ENCODE data around the gene GREB1L.

The GREB1L gene

GRCh38 chr18:21489119-21489750, 247.2 kb downstream of the GREB1L start:
- DNase-seq (ENCODE audit: low read depth), result no peak

- no peak for DNase-seq (ENCODE audit: low read depth)
These were observed 248.0 kb downstream of the GREB1L start for GRCh38 chr18:21489919-21490495.

- DNase-seq (ENCODE audit: low read depth), result no peak
These were observed 248.7 kb downstream of the GREB1L start for GRCh38 chr18:21490748-21491147.

DNA sequence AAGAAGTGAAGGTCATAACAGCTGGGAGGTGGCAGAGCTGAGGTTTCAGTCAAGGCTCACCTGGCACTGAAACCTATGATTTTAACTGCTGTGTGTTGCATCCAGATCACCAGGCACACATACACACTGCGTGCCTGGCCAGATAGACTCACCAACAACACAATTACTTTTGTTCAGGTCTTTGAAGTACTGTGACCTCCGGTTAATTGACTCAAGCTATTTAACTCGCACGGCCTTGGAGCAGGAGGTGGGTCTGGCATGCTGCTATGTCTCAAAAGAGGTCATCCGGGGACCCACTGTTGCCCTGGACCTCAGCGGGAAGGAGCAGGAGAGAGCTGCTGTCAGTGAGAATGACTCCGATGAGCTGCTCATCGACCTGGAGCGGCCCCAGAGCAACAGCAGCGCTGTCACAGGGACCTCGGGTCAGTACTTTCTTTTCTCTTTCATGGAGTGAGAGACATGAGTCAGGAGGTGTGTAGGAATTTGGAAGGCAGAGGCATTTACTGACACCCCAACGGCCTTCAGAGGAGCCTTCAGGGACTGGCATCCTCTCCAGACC, 254.3 kb downstream of the GREB1L start:
- DNase-seq (ENCODE audit: low read depth), result no peak

- no peak for DNase-seq (ENCODE audit: low read depth)
These were observed 258.0 kb downstream of the GREB1L start for GRCh38 chr18:21499997-21500396.

- no peak for DNase-seq (ENCODE audit: low read depth)
These were observed 260.6 kb downstream of the GREB1L start for GRCh38 chr18:21502661-21503060.

- DNase-seq (ENCODE audit: low read depth), result no peak
These were observed 266.1 kb downstream of the GREB1L start for GRCh38 chr18:21507913-21508701.

- no peak for DNase-seq (ENCODE audit: low read depth)
These were observed 267.0 kb downstream of the GREB1L start for GRCh38 chr18:21509062-21509461.

DNA sequence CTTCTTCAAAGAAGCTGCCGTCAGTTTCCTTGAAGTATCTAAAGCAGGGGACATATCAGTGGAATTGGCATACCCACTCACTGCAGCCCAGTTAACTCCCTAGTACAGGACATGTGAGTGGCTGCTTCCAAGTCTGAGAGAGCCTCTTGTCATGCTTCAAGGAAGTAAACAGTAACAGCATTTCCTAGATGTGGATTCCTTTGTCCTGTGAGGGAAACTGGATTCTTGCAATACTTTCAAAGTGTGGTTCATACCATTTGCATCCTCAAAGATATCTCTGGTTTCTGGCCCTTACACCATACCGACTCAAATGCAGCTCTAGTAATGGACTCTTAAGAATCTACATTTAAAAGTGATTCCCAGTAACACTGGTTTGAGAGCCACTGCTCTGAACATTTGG, 271.3 kb downstream of the GREB1L start:
- DNase-seq (ENCODE audit: low read depth), result no peak

GRCh38 chr18:21513741-21514140, 271.7 kb downstream of the GREB1L start:
- DNase-seq (ENCODE audit: low read depth), result no peak

- no peak for DNase-seq (ENCODE audit: low read depth)
These were observed 280.5 kb downstream of the GREB1L start for GRCh38 chr18:21522530-21522929.

GRCh38 chr18:21525916-21526315, 283.9 kb downstream of the GREB1L start:
- DNase-seq (ENCODE audit: low read depth), result no peak

- no peak for DNase-seq (ENCODE audit: low read depth)
These were observed 284.4 kb downstream of the GREB1L start for GRCh38 chr18:21526463-21526862.

DNA sequence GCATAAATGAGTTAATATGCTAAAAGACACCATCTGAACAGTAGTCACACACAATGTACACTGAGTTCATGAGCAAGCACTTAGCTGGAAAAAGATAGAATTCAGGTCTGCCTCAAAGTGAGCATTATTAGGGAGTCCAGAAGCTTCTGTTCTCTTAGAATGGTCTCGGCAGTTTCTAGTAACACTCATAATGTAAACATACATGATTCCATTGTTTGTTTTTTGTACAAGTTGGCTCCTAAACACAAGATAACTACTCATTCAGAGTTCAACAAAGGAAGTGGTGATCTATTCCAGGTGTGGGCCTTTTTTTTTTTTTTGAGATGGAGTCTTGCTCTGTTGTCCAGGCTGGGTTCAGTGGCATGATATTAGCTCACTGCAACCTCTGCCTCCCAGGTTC, 292.3 kb downstream of the GREB1L start:
- no peak for DNase-seq (ENCODE audit: low read depth)

GRCh38 chr18:21538230-21538629, 296.2 kb downstream of the GREB1L start:
- no peak for DNase-seq (ENCODE audit: low read depth)

DNA sequence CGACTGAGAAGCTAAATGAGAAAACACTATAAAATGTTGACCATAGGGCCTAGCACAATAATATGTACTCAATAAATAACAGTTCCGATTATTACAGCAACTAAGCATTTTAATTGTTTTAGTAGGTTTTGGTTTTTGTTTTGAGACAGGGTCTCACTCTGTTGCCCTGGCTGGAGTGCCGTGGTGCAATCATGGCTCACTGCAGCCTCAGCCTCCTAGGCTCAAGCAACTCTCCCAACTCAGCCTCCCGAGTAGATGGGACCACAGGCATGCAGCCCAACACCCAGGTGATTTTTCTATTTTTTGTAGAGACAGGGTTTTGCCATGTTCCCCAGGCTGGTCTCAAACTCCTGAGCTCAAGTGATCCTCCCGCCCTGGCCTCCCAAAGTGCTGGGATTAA, 304.4 kb downstream of the GREB1L start:
- no peak for DNase-seq (ENCODE audit: low read depth)

- DNase-seq (ENCODE audit: low read depth), result no peak
These were observed 306.6 kb downstream of the GREB1L start for GRCh38 chr18:21548647-21549046.

GRCh38 chr18:21550510-21550970, 308.5 kb downstream of the GREB1L start:
- no peak for DNase-seq (ENCODE audit: low read depth)

- DNase-seq (ENCODE audit: low read depth), result no peak
These were observed 315.7 kb downstream of the GREB1L start for GRCh38 chr18:21557607-21558253.

DNA sequence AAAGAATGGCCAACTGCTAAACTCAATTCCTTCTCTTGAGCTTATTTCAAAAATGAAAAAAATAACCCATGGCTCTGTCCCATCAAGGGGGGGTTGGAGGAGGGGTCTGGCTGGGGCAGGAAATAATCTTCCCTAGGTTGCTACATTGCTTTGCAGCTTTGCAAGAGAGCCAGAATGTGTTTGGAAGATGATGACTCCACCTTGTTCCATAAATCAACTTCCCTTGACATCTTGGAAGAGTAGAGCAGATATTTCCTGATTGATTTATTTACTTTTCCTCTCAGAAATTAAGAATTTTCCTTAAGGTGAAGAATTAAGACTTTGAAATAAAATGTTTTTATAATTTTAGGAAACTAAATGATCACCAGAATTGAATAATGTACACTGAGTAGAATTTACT, 317.2 kb downstream of the GREB1L start:
- DNase-seq (ENCODE audit: low read depth), result no peak

DNA sequence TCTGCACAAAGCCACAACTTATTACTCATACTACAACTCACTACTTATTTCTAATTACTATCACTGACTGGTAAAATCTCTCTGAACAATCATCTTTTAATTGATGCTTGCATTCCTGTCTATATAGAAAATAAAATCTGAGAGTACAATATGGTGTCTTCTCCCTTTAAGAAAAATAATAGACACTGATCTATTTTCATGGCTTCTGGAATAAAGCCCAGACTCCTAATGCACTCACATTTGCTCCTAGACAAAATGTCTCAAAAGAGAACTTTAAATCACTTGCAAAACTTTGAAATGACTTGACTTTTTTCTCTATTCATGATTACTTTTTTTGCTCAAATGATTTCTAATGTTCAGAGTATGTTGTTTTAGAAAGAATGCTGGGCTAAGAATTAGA, 329.7 kb downstream of the GREB1L start:
- no peak for DNase-seq (ENCODE audit: low read depth)
